ENCODE data around the gene PSMB11. TPM values are rescaled to one million over a fixed set of nuclear protein-coding genes. Genes with fewer than 3 reads are reported as not detected.

Gene PSMB11
- total RNA-seq, 1 donor from 2014 or later = not detected

DNA sequence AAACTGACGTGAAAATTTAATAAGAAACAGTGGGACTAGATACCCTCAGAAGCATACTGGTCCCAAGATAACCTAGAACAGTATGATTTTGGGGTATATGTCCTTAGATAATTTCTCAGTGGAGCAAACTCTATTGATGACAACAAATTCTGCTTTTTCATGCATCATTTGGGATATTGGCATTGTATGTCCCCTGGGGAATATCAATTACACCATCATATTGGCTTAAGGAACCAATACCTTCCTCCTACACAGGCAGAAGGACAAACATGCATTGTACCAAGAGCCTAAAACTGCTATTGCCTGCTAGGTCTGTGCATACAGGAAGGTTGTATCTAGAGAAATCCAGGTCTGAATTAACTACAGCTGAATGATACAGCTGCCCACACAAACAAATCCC, 32.9 kb downstream of the PSMB11 start:
- peaks cover 11 to 16% of the 10 kb centered on the region in 2 donors for H3K4me1 ChIP-seq
- no peak for TF ChIP-seq CTCF (IDR thresholded peaks at IDR 0.05)
- H3K36me3 ChIP-seq = peaks cover 70 to 74% of the 10 kb centered on the region in 2 donors
- no peak for DNase-seq (ENCODE audit: low spot score in 2 of 2)
- intact Hi-C loops (cut with DNase I) = no loop called here
- H3K9me3 ChIP-seq = no peaks in the 10 kb centered on the region
- H3K27me3 ChIP-seq = no peaks in the 10 kb centered on the region
- H3K27ac ChIP-seq = no peak overlapping the region
- no peak overlapping the region for H3K4me3 ChIP-seq

- DNase-seq (ENCODE audit: low spot score in 2 of 2) = no peak
- peak; percentile 21 to 67 (median 54) for TF ChIP-seq CTCF (IDR thresholded peaks at IDR 0.05)
- H3K27me3 ChIP-seq = no peaks in the 10 kb centered on the region
- no peak overlapping the region for H3K4me3 ChIP-seq
- peaks cover 7 to 9% of the 10 kb centered on the region in 2 donors for H3K4me1 ChIP-seq
- peak overlapping the region; percentile 10 to 30 for H3K27ac ChIP-seq
- intact Hi-C loops (cut with DNase I) = no loop called here
- H3K9me3 ChIP-seq = no peaks in the 10 kb centered on the region
- peaks cover 90 to 94% of the 10 kb centered on the region in 2 donors for H3K36me3 ChIP-seq
These were observed 34.9 kb downstream of the PSMB11 start for GRCh38 chr14:23076785-23077408.

DNA sequence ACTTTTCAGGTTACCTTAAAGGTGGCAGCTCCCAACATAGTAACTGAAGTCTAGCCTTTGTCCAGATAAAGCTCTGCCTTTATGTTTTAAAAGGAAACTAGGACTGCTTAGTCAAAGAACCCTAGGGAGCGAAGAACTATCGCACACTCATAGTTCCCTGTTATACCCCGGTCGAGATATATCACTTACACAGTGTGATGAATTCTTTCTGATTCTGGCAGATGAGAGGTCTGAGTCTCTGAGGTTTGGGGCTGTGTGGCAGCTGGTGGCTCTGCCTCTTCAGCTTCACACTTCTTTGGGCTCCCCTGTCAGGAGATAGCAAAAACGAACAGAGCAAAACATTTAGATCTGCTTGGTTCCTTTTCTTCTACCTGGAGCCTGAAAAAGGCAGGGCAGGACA, 36.0 kb downstream of the PSMB11 start:
- H3K27ac ChIP-seq = peak overlapping the region; percentile 51 to 58
- no peaks in the 10 kb centered on the region for H3K27me3 ChIP-seq
- H3K4me3 ChIP-seq = no peak overlapping the region
- no peak for TF ChIP-seq CTCF (IDR thresholded peaks at IDR 0.05)
- peaks cover 92% of the 10 kb centered on the region in 2 donors for H3K36me3 ChIP-seq
- no peaks in the 10 kb centered on the region for H3K9me3 ChIP-seq
- DNase-seq (ENCODE audit: low spot score in 2 of 2) = no peak
- H3K4me1 ChIP-seq = peaks cover 3 to 4% of the 10 kb centered on the region in 2 donors
- intact Hi-C loops (cut with DNase I) = loop anchor here (1.0 kb wide), 1 partner anchor 31 kb away; no protein-coding TSS in a partner anchor

- Histone ChIP-seq H3K4me3 (no peak overlapping the region), H3K36me3 (peaks cover 92 to 93% of the 10 kb centered on the region in 2 donors), H3K9me3 (no peaks in the 10 kb centered on the region), H3K27me3 (no peaks in the 10 kb centered on the region), H3K4me1 (peaks cover 3 to 4% of the 10 kb centered on the region in 2 donors), H3K27ac (peak overlapping the region; percentile 51 to 58)
- intact Hi-C loops (cut with DNase I) = loop anchor here (1.0 kb wide), 1 partner anchor 31 kb away; no protein-coding TSS in a partner anchor
- no peak for TF ChIP-seq CTCF (IDR thresholded peaks at IDR 0.05)
- DNase-seq (ENCODE audit: low spot score in 2 of 2) = peak; percentile 41 to 88
These were observed 36.7 kb downstream of the PSMB11 start for GRCh38 chr14:23078692-23079116.

GRCh38 chr14:23079716-23080115, 37.7 kb downstream of the PSMB11 start:
- Histone ChIP-seq H3K4me3 (no peak overlapping the region), H3K27ac (peak overlapping the region; percentile 36 to 51), H3K36me3 (peaks cover 92 to 94% of the 10 kb centered on the region in 2 donors), H3K9me3 (no peaks in the 10 kb centered on the region), H3K27me3 (no peaks in the 10 kb centered on the region), H3K4me1 (peaks cover 3 to 4% of the 10 kb centered on the region in 2 donors)
- no peak for TF ChIP-seq CTCF (IDR thresholded peaks at IDR 0.05)
- intact Hi-C loops (cut with DNase I) = no loop called here
- DNase-seq (ENCODE audit: low spot score in 2 of 2) = peak in 1 of 2 donors; percentile 39
